A549 (cell line): Measurements from ENCODE around the gene TOGARAM2. TPM values are rescaled to one million over a fixed set of nuclear protein-coding genes. Genes with fewer than 3 reads are reported as not detected.

ENCODE experiments used
- ATAC-seq, 2 experiments: fragments of 200-7000 bp in 1 of 2; fragments of >200 bp in 1 of 2; cut with Nextera tagmentation in 1 of 2; cut with Tn5 transposase in 1 of 2; 3 replicates each; pipeline versions ENCODE4 v1.8.0 to v1.9.1; 2018 to 2020; ENCODE audit warnings: mild to moderate bottlenecking in 1 of 2, moderate library complexity in 1 of 2
- CTCF ChIA-PET: fragments of 300-600 bp; sonication (Branson Sonifier 250); formaldehyde crosslinking; extraction: SDS; loops from one replicate; lab custom pipeline; 2021; ENCODE audit warnings: antibody characterized with exemption, inconsistent platforms; lab: Yijun Ruan, JAX
- POLR2A ChIA-PET: fragments of 350-600 bp; formaldehyde crosslinking; extraction: SDS; loops from one replicate; lab custom pipeline; 2021; ENCODE audit warnings: antibody characterized with exemption, inconsistent platforms; lab: Yijun Ruan, JAX
- DNase-seq, 2 experiments: peaks; one replicate each; pipeline versions ENCODE4 v3.0.0 to v3.0.0-alpha.2; 2011 to 2016; ENCODE audit warnings: low read depth in 1 of 2, low spot score in 1 of 2
- FAIRE-seq: peaks from 2 replicates; lab custom pipeline; 2011; peaks lifted over from hg19 to GRCh38; lab: Jason Lieb, UNC
- H3K27ac ChIP-seq, 2 experiments: fragments of >200 bp; sonication (Bioruptor Twin); formaldehyde crosslinking; 3 replicates each; pipeline ENCODE4 v1.5.1; 2016 to 2017
- H3K4me1 ChIP-seq: fragments of >200 bp; sonication (Bioruptor Twin); formaldehyde crosslinking; 3 replicates; pipeline ENCODE4 v1.6.1; 2016
- H3K4me2 ChIP-seq: fragments of >200 bp; sonication (Bioruptor Twin); formaldehyde crosslinking; 3 replicates; pipeline ENCODE4 v1.6.1; 2016
- H3K4me3 ChIP-seq: fragments of >200 bp; sonication (Bioruptor Twin); formaldehyde crosslinking; 3 replicates; pipeline ENCODE4 v1.5.1; 2016
- H3K9me3 ChIP-seq: fragments of >200 bp; sonication (Bioruptor Twin); formaldehyde crosslinking; 3 replicates; pipeline ENCODE4 v1.6.1; 2016
- BCL3 ChIP-seq: fragments of >200 bp; sonication (Bioruptor Twin); formaldehyde crosslinking; IDR thresholded peaks from 3 replicates; pipeline ENCODE4 v1.6.1; 2016
- CBX8 ChIP-seq: fragments of 200-600 bp; sonication (generic); IDR thresholded peaks from 2 replicates; pipeline ENCODE4 v1.6.1; 2016
- EHF ChIP-seq: fragments of 250-450 bp; sonication (Bioruptor Pico); IDR thresholded peaks from 2 replicates; pipeline ENCODE4 v1.5.0; 2020; ENCODE audit warnings: mild to moderate bottlenecking
- EP300 ChIP-seq, 2 experiments: fragments of >200 bp; sonication (Bioruptor Twin); formaldehyde crosslinking; IDR thresholded peaks; 2 replicates in 1 of 2; 3 replicates in 1 of 2; pipeline ENCODE4 v1.6.1; 2016 to 2017
- GATA3 ChIP-seq: IDR thresholded peaks from 2 replicates; pipeline ENCODE4 v1.6.1; 2012; ENCODE audit warnings: borderline replicate concordance
- HDAC2 ChIP-seq: fragments of 200-600 bp; sonication (generic); IDR thresholded peaks from 2 replicates; pipeline ENCODE4 v1.6.1; 2016
- HOXB13 ChIP-seq: fragments of 250-450 bp; sonication (Bioruptor Pico); IDR thresholded peaks from 2 replicates; pipeline ENCODE4 v1.5.0; 2020; ENCODE audit warnings: low read depth, mild to moderate bottlenecking, moderate library complexity
- JUN ChIP-seq, 2 experiments: fragments of >200 bp; sonication (Bioruptor Twin); formaldehyde crosslinking; IDR thresholded peaks; 2 replicates in 1 of 2; 3 replicates in 1 of 2; pipeline ENCODE4 v1.6.1; 2016 to 2017
- JUNB ChIP-seq: fragments of >200 bp; sonication (Bioruptor Twin); formaldehyde crosslinking; IDR thresholded peaks from 2 replicates; pipeline ENCODE4 v1.6.1; 2016
- MAFK ChIP-seq: fragments of 450-650 bp; IDR thresholded peaks from 2 replicates; pipeline ENCODE4 v1.6.1; 2014; ENCODE audit not compliant: partially characterized antibody
- MYC ChIP-seq: IDR thresholded peaks from 2 replicates; pipeline ENCODE4 v1.6.1; 2012; ENCODE audit warnings: mild to moderate bottlenecking, inconsistent platforms, low read length, improper control_type of control experiment, borderline replicate concordance
- NFE2L2 ChIP-seq: fragments of 150-350 bp; conservative IDR thresholded peaks from 2 replicates; pipeline ENCODE4 v1.6.1; 2014; ENCODE audit warnings: low read length
- NPAS2 ChIP-seq: fragments of 250-450 bp; sonication (Bioruptor Pico); IDR thresholded peaks from 2 replicates; pipeline ENCODE4 v1.8.0; 2022; ENCODE audit warnings: mild to moderate bottlenecking, moderate library complexity, borderline replicate concordance
- PBX3 ChIP-seq: IDR thresholded peaks from 2 replicates; pipeline ENCODE4 v1.6.1; 2012
- PHF8 ChIP-seq: fragments of 200-600 bp; sonication (generic); IDR thresholded peaks from 2 replicates; pipeline ENCODE4 v1.6.1; 2016; ENCODE audit warnings: low read depth, mild to moderate bottlenecking, antibody characterized with exemption, moderate library complexity, borderline replicate concordance
- RAD21 ChIP-seq, 2 experiments: fragments of >200 bp in 1 of 2; sonication (Bioruptor Twin) in 1 of 2; formaldehyde crosslinking in 1 of 2; IDR thresholded peaks in 1 of 2; conservative IDR thresholded peaks in 1 of 2; 2 replicates in 1 of 2; 3 replicates in 1 of 2; pipeline ENCODE4 v1.6.1; 2012 to 2018; ENCODE audit warnings: inconsistent platforms in 1 of 2
- RFX5 ChIP-seq: fragments of 450-650 bp; IDR thresholded peaks from 2 replicates; pipeline ENCODE4 v1.7.1; 2014; ENCODE audit warnings: antibody characterized with exemption, mild to moderate bottlenecking, moderate library complexity
- SMC3 ChIP-seq: fragments of >200 bp; sonication (Bioruptor Twin); formaldehyde crosslinking; IDR thresholded peaks from 3 replicates; pipeline ENCODE4 v1.6.1; 2018; ENCODE audit warnings: inconsistent platforms
- TFCP2L1 ChIP-seq: fragments of 250-450 bp; sonication (Bioruptor Pico); IDR thresholded peaks from 2 replicates; pipeline ENCODE4 v1.5.0; 2021; ENCODE audit warnings: mild to moderate bottlenecking
- USF2 ChIP-seq: fragments of 450-650 bp; IDR thresholded peaks from 2 replicates; pipeline ENCODE4 v1.6.1; 2014; ENCODE audit warnings: antibody characterized with exemption
- ZFP36 ChIP-seq: fragments of 450-650 bp; IDR thresholded peaks from 2 replicates; pipeline ENCODE4 v1.6.1; 2014; ENCODE audit warnings: borderline replicate concordance; ENCODE audit not compliant: partially characterized antibody
- WGBS: methylation state at CpG from one replicate; pipeline ENCODE4 v1.1.6; 2017; ENCODE audit errors: missing lambda C conversion rate; 5-methylcytosine and 5-hydroxymethylcytosine counted together
- polyA plus RNA-seq, 4 experiments: library from polyadenylated mRNA; depleted of rRNA in 3 of 4; stranded (reverse); fragments of >200 nt; fragmentation: RNase III in 1 of 4; extraction: RNeasy Plus Mini Kit Qiagen cat#74134 plus additional on column Dnase treatment in 1 of 4; gene quantifications; 2 replicates in 3 of 4; 3 replicates in 1 of 4; pipeline ENCODE4 v1.2.3, GENCODE V29; 2011 to 2017
- TF ChIP-seq, protein P1 (sequence below): fragments of >200 bp; sonication (Bioruptor Twin); formaldehyde crosslinking; IDR thresholded peaks from 3 replicates; pipeline ENCODE4 v1.5.1; 2016
- TF ChIP-seq, protein P2 (sequence below): fragments of 250-450 bp; sonication (Bioruptor Pico); IDR thresholded peaks from 2 replicates; pipeline ENCODE4 v1.5.0; 2020; ENCODE audit warnings: low read depth, mild to moderate bottlenecking, moderate library complexity
- TF ChIP-seq, protein P3 (sequence below): fragments of >200 bp; sonication (Bioruptor Twin); formaldehyde crosslinking; IDR thresholded peaks from 2 replicates; pipeline ENCODE4 v1.6.1; 2016

The TOGARAM2 gene
- polyA plus RNA-seq, 2 of the 4 experiments (the other 2 are of a cell fraction) = 0.14 to 0.35 TPM

DNA sequence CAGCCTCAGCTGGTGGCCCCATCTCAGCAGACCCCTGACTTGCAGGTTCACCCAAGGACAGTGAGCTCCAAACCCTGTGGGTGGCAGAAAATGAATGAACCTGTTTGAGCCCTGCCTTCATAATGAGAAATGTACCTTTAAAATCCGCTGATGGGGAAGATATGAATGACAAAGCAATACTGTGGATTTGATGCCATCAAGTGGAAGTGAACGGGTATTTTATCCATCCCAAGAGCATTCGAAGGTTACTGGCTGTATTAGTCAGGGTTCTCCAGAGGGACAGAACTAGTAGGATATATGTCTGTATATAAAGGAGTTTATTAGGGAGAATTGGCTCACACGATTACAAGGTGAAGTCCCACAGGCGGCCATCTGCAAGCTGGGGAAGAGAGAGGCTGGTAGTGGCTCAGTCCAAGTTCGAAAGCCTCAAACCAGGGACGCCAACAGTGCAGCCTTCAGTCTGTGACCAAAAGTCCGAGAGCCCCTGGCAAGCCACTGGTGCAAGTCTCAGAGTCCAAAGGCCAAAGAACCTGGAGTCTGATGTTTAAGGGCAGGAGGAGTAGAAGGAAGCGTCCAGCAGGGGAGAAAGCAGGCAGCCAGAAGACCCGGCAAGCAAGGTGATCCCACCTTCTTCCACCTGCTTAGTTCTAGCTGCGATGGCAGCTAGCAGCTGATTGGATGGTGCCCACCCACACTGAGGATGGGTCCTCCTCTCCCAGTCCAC is 32.1 kb downstream of the TOGARAM2 start:
- no peak for TF ChIP-seq EHF (CRISPR knock-in tag)
- TF ChIP-seq MAFK = peak; percentile 22
- TF ChIP-seq, protein P1, sequence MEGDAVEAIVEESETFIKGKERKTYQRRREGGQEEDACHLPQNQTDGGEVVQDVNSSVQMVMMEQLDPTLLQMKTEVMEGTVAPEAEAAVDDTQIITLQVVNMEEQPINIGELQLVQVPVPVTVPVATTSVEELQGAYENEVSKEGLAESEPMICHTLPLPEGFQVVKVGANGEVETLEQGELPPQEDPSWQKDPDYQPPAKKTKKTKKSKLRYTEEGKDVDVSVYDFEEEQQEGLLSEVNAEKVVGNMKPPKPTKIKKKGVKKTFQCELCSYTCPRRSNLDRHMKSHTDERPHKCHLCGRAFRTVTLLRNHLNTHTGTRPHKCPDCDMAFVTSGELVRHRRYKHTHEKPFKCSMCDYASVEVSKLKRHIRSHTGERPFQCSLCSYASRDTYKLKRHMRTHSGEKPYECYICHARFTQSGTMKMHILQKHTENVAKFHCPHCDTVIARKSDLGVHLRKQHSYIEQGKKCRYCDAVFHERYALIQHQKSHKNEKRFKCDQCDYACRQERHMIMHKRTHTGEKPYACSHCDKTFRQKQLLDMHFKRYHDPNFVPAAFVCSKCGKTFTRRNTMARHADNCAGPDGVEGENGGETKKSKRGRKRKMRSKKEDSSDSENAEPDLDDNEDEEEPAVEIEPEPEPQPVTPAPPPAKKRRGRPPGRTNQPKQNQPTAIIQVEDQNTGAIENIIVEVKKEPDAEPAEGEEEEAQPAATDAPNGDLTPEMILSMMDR = peak; percentile 15; the same call in 1 of the 3 replicates
- 0 out of 3 replicates have a peak, but pooled peaks have one; percentile 14 for TF ChIP-seq SMC3
- TF ChIP-seq JUN (IDR thresholded peaks at IDR 0.05) = no peak
- no peak for TF ChIP-seq NFE2L2
- TF ChIP-seq, protein P2, sequence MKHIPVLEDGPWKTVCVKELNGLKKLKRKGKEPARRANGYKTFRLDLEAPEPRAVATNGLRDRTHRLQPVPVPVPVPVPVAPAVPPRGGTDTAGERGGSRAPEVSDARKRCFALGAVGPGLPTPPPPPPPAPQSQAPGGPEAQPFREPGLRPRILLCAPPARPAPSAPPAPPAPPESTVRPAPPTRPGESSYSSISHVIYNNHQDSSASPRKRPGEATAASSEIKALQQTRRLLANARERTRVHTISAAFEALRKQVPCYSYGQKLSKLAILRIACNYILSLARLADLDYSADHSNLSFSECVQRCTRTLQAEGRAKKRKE (CRISPR knock-in tag) = no peak
- peak; percentile 26 to 37; a peak in 1 of 5 replicates for TF ChIP-seq RAD21 (conservative IDR thresholded peaks at IDR 0.05 in 1 of 2, IDR thresholded peaks at IDR 0.05 in 1 of 2)
- Histone ChIP-seq H3K4me1 (no peaks in the 10 kb centered on the region), H3K4me3 (no peak overlapping the region), H3K4me2 (no peak overlapping the region), H3K27ac (no peak overlapping the region), H3K9me3 (no peaks in the 10 kb centered on the region)
- POLR2A ChIA-PET = no interaction called here
- DNase-seq (peak in 1 of 2 experiments; percentile 40), ATAC-seq (peak in 1 of 2 experiments; percentile 37; a peak in 3 of 6 replicates), FAIRE-seq (no peak)
- 74% methylated on average over 11 of the region's 11 CpGs for WGBS
- CTCF ChIA-PET = interaction anchor here (0.7 to 1.5 kb wide), 7 partner anchors 12 to 1332 kb away, joined by 3 to 5 read pairs (median 3); no protein-coding TSS in a partner anchor

DNA sequence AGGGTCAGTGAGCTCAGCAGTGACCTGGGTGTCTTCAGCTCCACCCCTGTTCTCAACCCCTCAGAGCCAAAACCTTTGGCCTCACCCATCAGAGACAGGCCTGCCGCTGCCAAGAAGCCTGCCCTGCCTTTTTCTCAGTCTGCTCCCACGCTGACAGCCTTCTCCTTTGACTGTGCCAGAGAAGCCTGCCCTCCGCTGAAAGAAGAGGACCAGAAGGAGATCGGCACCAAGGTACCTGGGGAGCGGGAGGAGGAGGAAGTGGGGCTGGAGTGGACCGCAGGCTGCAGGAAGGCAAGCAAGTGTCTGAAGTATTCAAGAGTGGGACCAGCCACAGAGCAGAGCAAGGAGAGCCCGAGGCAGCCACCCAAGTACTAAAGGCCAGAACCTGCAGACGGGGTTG is 33.2 kb downstream of the TOGARAM2 start:
- POLR2A ChIA-PET = no interaction called here
- no peak; a peak in 2 of 6 replicates for ATAC-seq
- H3K4me3 ChIP-seq = no peak overlapping the region
- CTCF ChIA-PET = interaction anchor here (0.9 to 1.9 kb wide), 2 partner anchors 55 to 56 kb away, joined by 3 to 5 read pairs; no protein-coding TSS in a partner anchor
- H3K9me3 ChIP-seq = no peaks in the 10 kb centered on the region
- FAIRE-seq = no peak
- no peak overlapping the region for H3K27ac ChIP-seq
- WGBS = 86% methylated on average over 8 of the region's 8 CpGs
- no peak for DNase-seq
- no peak for TF ChIP-seq ZFP36
- TF ChIP-seq USF2 = no peak
- no peak for TF ChIP-seq HDAC2
- no peak for TF ChIP-seq RAD21 (conservative IDR thresholded peaks at IDR 0.05 in 1 of 2, IDR thresholded peaks at IDR 0.05 in 1 of 2)
- TF ChIP-seq NPAS2 = no peak
- no peak for TF ChIP-seq RFX5
- no peak for TF ChIP-seq PBX3
- TF ChIP-seq, protein P3, sequence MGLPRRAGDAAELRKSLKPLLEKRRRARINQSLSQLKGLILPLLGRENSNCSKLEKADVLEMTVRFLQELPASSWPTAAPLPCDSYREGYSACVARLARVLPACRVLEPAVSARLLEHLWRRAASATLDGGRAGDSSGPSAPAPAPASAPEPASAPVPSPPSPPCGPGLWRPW = no peak
- no peak for TF ChIP-seq GATA3
- no peak for TF ChIP-seq MYC
- no peak for TF ChIP-seq EP300 (IDR thresholded peaks at IDR 0.05)
- TF ChIP-seq HOXB13 (CRISPR knock-in tag) = no peak
- no peak for TF ChIP-seq PHF8
- TF ChIP-seq, protein P1 = no peak
- TF ChIP-seq SMC3 = no peak
- TF ChIP-seq TFCP2L1 = no peak
- TF ChIP-seq JUNB = no peak
- TF ChIP-seq BCL3 = no peak
- no peak for TF ChIP-seq CBX8
- no peak for TF ChIP-seq JUN (IDR thresholded peaks at IDR 0.05)
- no peak overlapping the region for H3K4me2 ChIP-seq
- H3K4me1 ChIP-seq = no peaks in the 10 kb centered on the region
